Stimulated activated CD4-positive, alpha-beta T cell treated with anti-CD3 and anti-CD28 coated beads, Interleukin-4, amount 100 ng/mL, for 1 hour (primary cell): ENCODE results near the gene BTBD2.

Experiments
- DNase-seq: peaks from one replicate; pipeline ENCODE4 v3.0.0-alpha.2; 2020

Gene BTBD2

DNA sequence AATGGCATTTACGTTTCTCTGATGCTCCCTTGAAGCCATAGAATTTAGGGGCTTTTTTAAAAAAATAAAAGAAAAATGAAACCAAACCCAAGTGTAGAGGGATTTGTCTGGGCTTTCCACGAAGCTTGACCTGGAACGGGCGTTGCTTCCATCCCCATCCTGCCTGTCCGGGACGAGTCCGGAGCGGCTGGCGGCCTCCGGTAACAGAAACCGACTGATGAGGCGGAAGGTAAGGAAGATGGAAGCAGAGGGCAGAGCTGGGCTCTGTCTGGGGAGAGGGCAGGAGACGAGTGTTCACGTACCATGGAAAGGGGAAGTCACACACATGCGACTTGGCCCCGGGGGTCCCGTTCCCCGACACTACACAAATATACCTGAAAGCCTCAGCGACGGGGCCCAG is 34.3 kb downstream of the BTBD2 start:
- DNase-seq = no peak

DNA sequence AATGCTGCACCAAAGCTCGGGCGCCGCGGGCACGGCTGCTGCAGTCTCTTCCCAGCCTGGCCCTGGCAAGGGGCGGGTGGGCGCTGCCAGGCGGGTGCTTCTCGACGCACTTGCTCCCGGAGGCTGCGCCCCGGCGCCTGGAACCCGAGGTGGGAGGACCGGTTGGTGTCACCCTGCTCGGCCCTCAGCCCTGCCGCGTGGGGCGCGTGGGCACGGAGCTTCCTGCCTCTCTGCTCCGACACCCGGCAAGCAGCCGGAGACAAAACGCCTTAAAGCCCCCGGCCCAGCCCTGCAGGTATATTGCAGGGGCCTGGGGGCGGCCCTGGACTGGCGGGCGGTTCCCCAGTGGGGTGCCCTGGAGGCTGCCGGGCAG is 34.7 kb downstream of the BTBD2 start:
- DNase-seq = no peak

DNA sequence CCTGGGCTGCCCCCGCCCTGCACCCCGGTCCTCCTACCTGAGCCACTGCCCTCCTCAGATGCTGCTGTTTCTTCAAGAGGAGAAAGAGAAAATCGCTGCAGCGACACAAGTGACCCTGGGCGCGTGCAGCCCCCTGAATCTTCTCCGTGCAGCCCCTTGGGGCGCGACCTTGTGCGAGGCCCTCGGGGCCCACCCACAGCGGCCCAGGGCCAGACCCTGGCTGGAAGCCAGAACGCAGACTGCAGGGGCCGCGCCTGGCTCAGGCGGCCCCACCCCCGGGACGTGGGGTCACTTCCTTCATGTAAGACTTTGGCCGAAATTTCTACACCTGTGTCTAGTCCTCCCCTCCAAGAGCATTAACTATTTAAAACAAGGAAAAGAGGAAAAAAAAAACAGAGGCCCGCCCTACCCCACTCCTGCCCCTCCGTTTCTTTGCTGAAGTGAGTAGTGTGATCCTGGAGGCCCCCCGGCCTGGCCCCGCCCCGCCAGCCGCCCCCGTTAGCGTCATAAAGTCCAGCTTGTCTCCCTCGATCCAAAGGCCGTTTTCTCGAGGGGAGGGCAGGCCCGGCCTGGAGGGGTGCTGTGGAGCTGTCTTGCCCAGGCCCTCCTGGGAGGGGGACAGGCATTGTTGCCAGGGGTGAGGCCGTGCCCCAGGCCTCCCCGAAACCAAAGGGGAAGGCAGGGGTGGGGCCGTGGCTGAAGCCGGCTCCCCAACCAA is 35.3 kb downstream of the BTBD2 start:
- DNase-seq = no peak

DNA sequence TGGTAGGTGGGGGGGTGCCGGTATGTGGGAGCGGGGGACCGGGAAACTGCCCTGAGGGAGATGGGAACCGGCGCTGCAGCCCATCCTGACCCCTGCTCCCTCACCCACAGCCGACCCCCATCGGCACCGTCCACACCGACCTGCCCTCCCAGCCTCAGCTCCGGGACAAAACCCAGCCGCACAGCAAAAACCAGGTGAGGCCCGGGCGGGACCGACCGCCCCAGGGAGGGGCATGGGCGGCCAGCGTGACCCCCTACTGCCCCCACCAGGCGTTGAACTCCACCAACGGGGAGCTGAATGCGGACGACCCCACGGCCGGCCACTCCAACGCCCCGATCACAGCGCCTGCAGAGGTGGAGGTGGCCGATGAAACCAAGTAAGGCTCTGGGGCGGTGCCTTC is 35.9 kb downstream of the BTBD2 start:
- no peak for DNase-seq

DNA sequence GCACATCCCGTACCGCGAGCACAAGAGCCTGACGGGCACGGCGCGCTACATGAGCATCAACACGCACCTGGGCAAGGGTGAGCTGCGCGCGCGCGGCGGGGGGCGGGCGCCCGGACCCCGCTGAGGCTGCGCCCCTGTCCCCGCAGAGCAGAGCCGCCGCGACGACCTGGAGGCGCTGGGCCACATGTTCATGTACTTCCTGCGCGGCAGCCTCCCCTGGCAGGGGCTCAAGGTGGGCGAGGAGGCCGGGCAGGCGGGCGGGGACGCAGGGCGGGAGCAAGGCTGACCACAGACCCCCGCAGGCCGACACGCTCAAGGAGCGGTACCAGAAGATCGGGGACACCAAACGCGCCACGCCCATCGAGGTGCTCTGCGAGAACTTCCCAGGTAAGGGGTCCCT is 36.5 kb downstream of the BTBD2 start:
- DNase-seq = no peak

DNA sequence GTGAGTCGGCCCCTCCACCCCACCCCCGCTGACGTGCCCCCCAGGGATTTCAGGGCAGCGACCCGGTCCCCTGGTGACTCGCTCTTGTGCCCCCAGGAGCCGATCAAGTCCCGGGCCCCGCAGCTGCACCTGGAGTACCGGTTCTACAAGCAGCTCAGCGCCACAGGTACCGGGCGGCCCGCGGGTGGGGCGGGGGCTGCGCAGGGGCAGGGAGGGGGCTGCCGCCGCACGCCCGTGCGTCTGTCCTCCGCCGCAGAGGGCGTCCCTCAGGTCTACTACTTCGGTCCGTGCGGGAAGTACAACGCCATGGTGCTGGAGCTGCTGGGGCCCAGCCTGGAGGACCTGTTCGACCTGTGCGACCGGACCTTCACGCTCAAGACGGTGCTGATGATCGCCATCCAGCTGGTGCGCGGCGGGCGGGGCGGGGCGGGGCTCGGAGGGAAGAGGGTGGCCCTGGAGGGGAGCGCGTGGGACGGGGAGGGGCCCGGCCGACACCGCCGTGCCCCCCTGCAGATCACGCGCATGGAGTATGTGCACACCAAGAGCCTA is 37.1 kb downstream of the BTBD2 start:
- no peak for DNase-seq

DNA sequence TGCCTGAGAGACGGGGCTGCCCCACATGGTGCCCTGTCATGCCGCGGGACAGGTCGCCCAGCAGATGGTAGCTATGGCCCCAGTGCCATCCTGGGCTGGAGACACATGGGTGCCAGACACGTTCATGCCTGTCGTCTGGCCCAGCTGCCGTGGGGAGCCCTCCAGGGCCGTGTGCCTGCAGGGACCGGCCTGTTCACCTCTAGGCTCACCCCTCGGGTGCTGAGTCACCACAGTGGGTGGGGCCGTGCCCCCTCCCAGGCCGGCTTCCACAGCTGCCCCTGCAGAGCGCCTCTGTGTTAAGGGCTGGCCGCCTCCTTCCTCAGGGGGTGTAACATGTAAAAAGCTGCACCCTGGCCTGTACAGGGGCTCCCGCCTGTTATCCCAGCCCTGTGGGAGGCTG is 38.4 kb downstream of the BTBD2 start:
- DNase-seq = no peak

DNA sequence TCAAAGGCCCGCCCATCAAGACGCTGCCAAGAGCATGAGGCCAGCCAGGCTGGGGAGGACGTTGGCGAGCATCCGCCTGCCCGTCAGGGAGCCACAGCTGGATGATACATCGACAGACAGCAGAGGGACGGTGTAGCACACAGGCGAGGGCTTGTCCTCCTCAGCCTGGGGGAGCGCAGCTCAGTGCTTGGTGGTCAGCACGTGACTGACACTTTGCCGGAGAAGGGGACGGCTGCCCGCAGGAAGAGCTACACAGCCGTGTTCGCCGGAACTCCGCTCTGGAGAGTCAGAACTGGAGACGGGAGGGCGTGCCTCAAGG is 40.4 kb downstream of the BTBD2 start:
- no peak for DNase-seq

DNA sequence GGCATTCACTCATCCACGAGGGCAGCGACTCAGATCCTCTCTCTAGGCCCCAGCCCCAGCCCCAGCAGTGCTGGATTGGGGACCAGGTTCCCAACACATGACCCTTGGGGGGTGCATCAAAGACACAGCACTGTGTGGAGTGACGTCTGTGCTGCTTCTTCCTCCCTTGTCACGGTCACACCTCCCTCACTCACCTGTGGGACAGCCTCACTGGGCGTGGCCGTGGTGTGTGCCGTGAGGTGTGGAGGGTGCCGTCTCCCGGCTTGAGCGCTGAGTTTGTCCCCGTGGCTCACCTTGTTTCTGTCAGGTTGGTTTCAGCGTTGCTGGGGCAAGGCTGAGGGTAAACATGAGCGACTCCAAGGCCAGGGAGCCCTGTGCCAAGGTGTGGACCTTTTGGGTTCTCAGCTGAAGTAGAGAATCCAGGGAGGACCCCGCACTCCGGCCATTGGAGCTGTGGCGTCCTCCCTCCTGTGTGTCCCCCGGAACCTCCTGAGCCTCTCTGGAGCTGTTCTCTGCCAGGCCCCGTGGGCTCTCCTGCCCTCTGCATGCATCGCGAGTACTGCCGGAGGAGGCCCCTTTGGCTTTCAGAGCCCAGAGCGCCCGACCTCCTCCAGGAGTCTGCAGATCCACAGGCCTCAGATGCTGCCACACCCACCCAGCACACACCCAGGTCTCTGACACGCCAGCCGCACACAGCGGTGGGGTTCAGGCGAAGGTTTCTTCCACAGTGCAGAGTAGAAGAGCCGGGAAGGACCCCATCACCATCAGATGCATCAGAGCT is 40.9 kb downstream of the BTBD2 start:
- no peak for DNase-seq

DNA sequence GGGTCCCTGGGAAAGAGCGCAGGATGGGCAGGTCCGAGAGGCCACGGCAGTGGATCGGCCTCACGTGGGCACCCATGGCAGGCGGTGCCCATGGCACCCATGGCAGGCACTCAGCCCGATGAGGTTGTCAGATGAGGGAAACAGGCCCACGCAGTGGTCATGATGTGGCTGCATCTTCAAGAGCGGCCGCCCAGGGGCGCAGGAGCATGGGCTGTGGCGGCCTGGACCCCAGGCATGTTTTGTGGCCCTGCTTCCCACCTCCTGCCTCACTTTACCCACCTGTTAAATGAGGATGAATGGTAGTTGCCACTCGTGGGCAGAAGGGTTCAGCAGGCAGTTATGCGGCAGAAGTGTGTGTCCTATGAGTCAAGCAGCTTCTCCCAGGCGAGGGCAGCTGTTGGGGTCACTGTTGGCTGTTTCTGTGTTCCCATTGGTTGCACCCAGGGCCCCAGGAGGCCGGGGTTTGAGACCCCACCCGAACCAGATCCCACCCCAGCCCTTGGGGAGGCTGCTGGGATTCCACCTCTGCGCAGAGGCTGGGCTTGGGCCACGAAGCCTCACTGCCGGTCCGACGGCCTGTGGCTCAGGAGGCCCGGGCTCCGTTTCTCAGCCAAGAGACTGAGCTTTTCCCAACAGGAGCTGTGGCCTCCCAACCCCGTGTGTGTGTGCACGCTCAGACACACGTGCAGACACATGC is 44.6 kb downstream of the BTBD2 start:
- DNase-seq = no peak

DNA sequence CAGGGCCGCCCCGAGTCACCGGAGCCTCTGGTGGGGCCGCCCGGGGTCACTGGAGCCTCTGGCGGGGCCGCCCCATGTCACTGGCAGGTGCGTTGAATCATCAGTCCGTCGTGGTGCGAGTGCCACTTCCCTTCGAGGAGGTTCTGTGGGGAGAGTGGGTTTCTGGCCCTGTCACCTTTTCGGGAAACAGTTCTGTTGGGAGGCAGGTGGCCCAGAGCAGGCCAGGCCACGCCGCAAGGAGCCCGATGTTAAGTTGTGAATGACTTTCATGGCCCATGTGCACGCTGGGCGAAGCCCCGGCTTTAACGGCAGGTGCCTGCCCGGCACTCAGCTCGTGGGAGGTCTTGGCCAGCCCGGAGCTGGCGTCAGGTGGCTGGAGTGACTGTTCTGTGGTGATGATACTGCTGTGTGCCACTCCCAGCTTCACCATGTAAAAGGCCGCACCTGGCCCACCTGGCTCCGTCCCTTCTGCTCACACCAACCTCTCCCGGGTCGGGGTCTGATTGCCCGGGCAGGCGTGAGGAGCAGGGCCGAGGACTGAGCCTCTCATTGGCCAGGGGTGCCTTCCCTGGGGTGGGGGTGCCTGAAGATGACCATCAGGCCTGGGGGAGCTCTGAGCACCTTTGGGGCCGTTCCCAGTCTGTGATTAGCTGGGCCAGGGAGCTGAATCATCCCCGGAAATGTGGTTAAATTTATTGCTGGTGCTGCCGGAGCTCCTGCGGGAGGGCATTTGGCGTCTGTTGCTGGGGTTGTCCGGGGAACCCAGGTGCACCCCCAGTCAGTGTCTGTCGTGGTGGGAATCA is 45.3 kb downstream of the BTBD2 start:
- DNase-seq = no peak

DNA sequence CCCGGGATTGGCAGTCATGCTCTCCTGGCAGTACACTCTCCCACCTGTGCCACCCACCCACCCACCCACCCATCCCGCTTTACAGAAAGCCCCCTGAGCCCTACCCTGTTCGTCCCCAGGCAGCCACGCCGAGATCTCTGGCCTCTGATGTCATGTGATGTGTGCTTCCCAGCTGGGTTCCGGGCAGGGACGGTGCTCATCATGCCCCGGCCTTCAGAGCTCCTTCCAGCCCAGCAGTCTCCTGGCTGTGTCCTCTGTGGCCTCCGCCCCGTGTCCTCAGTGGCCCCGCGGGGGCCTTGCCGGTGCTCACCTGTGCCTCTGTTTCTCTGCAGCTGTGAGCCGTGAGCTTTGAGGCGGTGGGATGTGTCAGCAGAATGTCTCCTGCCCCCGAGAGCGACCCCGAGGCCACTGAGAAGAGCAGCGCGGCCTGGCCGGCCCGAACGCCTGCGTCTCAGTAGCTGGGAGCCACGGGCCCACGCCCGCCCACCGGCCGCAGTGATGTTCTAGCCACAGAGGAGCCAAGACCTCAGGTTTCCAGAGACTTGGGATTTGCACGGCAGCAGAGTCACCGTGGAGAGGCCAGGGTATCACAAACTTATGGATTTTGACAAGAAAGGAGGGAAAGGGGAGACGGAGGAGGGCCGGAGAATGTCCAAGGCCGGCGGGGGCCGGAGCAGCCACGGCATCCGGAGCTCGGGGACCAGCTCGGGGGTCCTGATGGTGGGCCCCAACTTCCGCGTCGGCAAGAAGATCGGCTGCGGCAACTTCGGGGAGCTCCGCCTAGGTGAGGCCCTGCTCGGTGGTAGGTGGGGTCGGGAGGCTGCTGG is 46.1 kb downstream of the BTBD2 start:
- DNase-seq = no peak

DNA sequence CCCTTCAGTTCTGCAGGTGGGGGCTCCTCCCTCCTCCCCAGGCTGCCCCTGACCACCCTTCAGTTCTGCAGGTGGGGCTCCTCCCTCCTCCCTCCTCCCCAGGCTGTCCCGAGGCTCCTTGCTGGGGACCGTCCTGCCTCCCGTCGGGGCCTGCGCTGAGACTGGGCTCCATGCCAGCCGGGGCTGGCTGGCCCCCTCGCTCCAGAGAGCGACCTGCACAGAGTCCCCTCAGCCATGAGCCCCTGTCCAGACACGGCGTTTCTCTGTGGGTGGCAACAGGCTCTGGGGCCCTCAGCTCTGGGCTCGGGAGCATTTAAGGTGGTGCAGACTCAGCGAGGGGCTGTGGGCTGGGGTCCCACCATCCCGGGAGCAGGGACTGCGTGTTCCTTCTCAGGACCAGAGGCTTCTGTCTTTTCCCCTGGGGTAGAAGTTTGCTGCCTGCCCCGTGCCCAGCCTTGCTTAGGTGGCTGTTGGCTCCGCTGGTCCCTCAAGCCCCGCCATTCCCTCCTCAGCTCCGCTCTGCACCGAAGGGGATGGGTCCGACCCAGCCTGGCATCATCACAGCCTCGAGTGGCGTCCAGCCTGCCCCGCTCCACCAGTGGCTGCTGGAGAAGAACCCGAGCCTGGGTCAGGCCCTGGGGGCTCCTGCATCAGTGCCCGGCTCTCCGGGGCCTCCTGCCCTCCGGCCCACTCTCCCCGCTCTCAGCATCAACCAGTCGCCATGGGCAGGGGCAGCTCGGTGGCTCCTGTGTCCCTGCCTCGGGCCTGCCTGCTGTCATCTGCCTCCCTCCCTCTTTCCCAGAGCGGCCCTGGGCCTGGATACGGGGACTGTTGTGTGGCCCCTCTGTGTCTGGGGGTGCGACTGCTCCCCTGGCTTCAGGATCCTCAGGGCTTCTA is 47.0 kb downstream of the BTBD2 start:
- no peak for DNase-seq

DNA sequence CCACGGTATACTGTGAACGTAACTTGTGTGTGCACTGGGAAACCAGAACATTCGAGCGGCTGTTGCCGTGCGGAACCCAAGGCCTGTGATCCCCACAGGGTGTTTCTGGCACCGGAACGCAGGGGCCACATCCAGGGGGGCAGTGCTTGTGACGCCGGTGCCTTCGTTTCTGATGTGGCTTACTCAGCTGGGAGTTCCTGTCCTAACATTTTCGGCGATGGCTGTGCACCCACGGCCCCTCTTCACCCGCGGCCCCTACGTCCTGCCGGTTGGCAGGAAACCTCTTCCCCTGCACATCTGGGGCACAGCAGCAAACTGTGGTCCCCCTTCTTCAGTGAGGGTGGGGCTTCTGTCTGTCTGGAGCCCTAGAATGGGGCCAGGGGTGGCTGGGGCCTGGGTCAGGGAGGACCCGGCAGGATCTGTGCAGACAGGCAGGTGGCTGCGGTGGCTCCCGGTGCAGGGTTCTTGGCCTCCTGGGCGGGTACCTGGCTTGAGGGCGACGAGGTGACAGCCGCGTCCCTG is 48.4 kb downstream of the BTBD2 start:
- DNase-seq = peak; percentile 12

DNA sequence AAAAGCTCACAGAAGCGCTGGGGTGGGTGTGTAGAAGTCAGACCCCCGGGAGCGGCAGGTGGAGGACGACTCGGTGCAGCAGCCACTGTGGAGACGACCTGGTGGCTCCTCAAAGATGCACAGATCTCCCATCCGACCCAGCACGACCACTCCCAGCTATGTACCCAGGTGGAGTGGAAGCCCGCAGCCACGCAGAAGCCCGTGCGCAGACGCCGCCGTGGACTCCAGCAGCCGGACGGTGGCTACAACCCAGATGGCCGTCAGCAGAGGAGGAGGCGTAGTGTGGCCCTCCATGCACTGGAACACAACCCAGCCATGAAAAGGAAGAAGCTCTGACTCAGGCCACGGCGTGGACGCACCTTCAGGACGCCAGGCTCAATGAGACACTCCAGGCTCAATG is 52.8 kb downstream of the BTBD2 start:
- DNase-seq = no peak

DNA sequence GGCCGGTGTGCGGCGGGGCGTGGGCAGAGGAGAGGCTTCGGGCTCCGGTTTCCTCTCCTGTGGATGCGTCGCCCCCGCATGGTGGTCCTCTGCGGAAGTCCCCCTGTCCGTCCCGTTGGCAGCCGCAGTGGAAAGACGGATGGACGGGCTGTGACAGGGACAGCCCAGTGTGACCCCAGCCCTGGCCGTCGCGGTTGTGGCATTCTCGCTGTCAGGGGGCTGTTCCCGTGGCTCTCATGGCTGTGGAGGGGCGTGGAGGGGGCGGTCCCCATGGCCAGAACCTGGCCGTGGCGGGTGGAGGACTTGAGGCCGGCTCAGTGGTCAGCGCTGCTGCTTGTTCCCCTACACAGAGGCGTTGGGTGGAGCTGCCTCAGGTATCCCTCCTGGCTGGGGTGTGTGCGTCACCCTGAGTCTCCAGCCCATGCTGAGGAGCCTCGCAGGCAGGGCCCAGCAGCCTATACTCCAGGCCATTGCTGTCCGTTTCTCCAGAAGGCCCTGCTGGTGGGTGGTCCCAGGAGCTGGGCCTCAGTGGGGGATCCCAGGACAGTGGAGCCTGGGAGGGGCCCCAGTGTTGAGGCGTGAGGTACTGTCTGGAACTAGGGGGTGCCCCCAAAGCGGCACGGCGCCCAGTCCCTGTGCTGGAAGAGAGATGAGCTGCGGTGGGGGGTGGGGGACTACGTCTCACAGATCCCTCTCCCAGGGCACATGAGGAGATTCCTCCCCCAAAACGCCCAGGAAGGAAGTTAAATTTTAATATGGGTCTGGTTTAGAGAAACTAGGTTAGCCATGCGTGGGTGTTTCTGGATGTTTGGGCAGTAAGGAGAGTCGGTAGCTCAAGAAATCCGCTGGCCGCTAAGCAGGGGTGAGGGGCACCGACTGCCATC is 54.3 kb downstream of the BTBD2 start:
- DNase-seq = no peak

DNA sequence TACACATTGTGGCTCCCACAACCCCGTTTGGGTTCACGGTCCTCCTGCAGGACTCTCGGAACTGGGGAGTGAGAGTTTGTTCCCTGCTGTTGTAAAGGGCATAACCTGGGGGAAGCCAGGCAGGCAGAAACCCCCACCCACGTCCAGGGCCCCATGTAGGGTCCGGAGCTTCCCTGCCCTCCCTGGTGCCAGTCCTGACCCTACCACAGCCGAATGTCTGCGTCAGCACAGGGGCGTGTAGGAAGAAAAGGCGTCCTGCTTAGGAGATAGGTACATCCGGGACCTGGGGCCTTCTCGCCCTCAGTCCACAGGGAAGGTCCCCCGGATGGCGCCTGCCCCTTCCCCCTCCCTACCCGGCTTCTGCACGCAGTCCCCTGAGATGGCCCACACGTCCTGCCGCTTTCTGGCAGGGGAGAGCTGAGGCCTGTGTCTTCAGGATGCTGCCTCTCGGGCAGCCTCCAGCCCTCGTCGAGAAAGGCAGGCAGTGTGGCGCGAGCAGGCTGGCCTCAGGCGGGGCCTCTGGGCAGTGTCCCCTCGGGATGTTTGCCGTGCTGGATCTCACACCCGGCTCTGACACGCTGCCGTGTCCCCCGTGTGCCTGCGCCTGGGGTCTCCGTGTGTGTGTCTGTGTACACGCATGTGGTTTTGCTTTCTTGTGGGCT is 55.5 kb downstream of the BTBD2 start:
- no peak for DNase-seq

DNA sequence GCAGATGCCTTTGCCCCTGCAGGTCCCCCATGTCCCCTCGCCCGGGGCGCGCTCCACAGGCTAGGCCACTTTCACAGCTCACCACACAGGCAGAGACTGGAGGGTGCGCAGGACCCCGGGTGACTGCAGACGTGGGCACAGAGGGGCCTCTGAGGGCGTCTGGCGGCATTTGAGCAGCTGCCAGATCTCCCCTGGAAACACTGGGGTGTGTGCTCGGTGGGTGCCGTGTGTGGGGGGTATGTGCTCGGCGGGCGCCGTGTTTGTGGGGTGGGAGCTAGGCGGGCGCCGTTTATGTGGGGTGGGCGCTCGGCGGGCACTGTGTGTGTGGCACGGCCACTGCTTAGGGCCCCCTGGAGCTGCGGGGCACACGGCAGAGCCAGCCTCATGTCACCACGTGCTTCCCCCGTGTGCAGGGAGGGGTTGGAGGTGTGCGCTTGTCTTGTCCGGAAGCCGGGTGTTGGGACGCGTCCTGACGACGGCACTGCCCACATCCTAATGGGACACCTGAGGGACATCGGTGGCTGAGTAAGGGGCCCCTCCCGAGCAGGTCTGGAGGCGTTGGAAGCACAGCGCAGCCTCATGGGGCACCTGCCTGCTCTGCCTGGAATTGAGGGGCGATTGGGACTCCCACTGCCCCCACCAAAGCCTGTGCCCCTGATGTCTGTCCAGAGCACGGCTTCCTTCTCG is 57.8 kb downstream of the BTBD2 start:
- no peak for DNase-seq
